MM.1S (cell line): ENCODE results near the gene C4orf51.

Experiments used
- DNase-seq: peaks from one replicate; pipeline ENCODE4 v3.0.0-alpha.2; 2015
- H2AFZ ChIP-seq: fragments of 300-600 bp; sonication (generic); 2 replicates; pipeline ENCODE4 v1.6.0; 2016; ENCODE audit warnings: antibody characterized with exemption, low read length
- H3F3A ChIP-seq: fragments of 300-600 bp; sonication (generic); 2 replicates; pipeline ENCODE4 v1.6.1; 2016; ENCODE audit warnings: mild to moderate bottlenecking, antibody characterized with exemption, low read length, moderate library complexity, mixed read lengths; ENCODE audit not compliant: insufficient read depth
- H3K27ac ChIP-seq: fragments of 300-600 bp; sonication (generic); 2 replicates; pipeline ENCODE4 v1.5.1; 2016; ENCODE audit warnings: mild to moderate bottlenecking, low read length
- H3K27me3 ChIP-seq: fragments of 300-600 bp; sonication (generic); replicated peaks from 2 replicates; pipeline ENCODE4 v1.6.0; 2016; ENCODE audit warnings: low read length; ENCODE audit not compliant: insufficient read depth
- H3K36me3 ChIP-seq: fragments of 300-600 bp; sonication (generic); replicated peaks from 2 replicates; pipeline ENCODE4 v1.6.1; 2016; ENCODE audit warnings: mild to moderate bottlenecking, low read length, mixed read lengths; ENCODE audit not compliant: insufficient read depth
- H3K4me1 ChIP-seq: fragments of 300-600 bp; sonication (generic); 2 replicates; pipeline ENCODE4 v1.6.1; 2016; ENCODE audit warnings: low read length, mixed read lengths
- H3K4me2 ChIP-seq: fragments of 300-600 bp; sonication (generic); 2 replicates; pipeline ENCODE4 v1.6.0; 2016; ENCODE audit warnings: low read depth, low read length
- H3K4me3 ChIP-seq: fragments of 300-600 bp; sonication (generic); 2 replicates; pipeline ENCODE4 v1.5.1; 2016; ENCODE audit warnings: low read length, mixed read lengths
- H3K79me2 ChIP-seq: fragments of 300-600 bp; sonication (generic); 2 replicates; pipeline ENCODE4 v1.6.1; 2016; ENCODE audit warnings: mixed run types, low read length, mixed read lengths
- H3K9ac ChIP-seq: fragments of 300-600 bp; sonication (generic); 2 replicates; pipeline ENCODE4 v1.6.1; 2016; ENCODE audit warnings: low read length, mixed read lengths
- H3K9me2 ChIP-seq: fragments of 300-600 bp; sonication (generic); replicated peaks from 2 replicates; pipeline ENCODE4 v1.6.1; 2016; ENCODE audit warnings: mild to moderate bottlenecking, low read length, mixed read lengths; ENCODE audit not compliant: insufficient read depth
- H3K9me3 ChIP-seq: fragments of 300-600 bp; sonication (generic); replicated peaks from 2 replicates; pipeline ENCODE4 v1.6.1; 2016; ENCODE audit warnings: mild to moderate bottlenecking, low read length, mixed read lengths; ENCODE audit not compliant: insufficient read depth
- H4K20me1 ChIP-seq: fragments of 300-600 bp; sonication (generic); 2 replicates; pipeline ENCODE4 v1.6.1; 2016; ENCODE audit warnings: mild to moderate bottlenecking, low read length, moderate library complexity, mixed read lengths; ENCODE audit not compliant: insufficient read depth
- CTCF ChIP-seq: fragments of 300-600 bp; sonication (generic); IDR thresholded peaks from 2 replicates; pipeline ENCODE4 v1.5.1; 2016; ENCODE audit warnings: antibody characterized with exemption, low read length, mixed read lengths
- EZH2 ChIP-seq: fragments of 300-600 bp; sonication (generic); optimal IDR thresholded peaks from 2 replicates; pipeline ENCODE3; 2017; ENCODE audit warnings: low read depth, mild to moderate bottlenecking, antibody characterized with exemption, low read length, mixed read lengths
- EZH2phosphoT487 ChIP-seq: fragments of 300-600 bp; sonication (generic); IDR thresholded peaks from 2 replicates; pipeline ENCODE4 v1.6.1; 2018; ENCODE audit warnings: antibody characterized with exemption, low read length

The C4orf51 gene

GRCh38 chr4:145760961-145761929 is 81.3 kb downstream of the C4orf51 start:
- Histone ChIP-seq H3K4me3 (no peak overlapping the region), H2AFZ (no peak overlapping the region), H3K4me2 (no peak overlapping the region), H3K9me2 (no peaks in the 10 kb centered on the region), H3K27me3 (no peaks in the 10 kb centered on the region), H3F3A (no peaks in the 10 kb centered on the region), H3K36me3 (no peaks in the 10 kb centered on the region), H3K27ac (no peak overlapping the region), H3K4me1 (no peaks in the 10 kb centered on the region), H3K79me2 (no peaks in the 10 kb centered on the region), H3K9ac (no peak overlapping the region), H4K20me1 (no peaks in the 10 kb centered on the region), H3K9me3 (no peaks in the 10 kb centered on the region)
- TF ChIP-seq EZH2 = no peak
- no peak for TF ChIP-seq CTCF
- no peak for TF ChIP-seq EZH2phosphoT487
- DNase-seq = no peak

- Histone ChIP-seq H3K27me3 (no peaks in the 10 kb centered on the region), H3K4me2 (no peak overlapping the region), H2AFZ (no peak overlapping the region), H3K27ac (no peak overlapping the region), H3K9ac (no peak overlapping the region), H3F3A (no peaks in the 10 kb centered on the region), H3K9me3 (no peaks in the 10 kb centered on the region), H3K4me1 (no peaks in the 10 kb centered on the region), H3K9me2 (no peaks in the 10 kb centered on the region), H4K20me1 (no peaks in the 10 kb centered on the region), H3K4me3 (no peak overlapping the region), H3K36me3 (no peaks in the 10 kb centered on the region), H3K79me2 (no peaks in the 10 kb centered on the region)
- TF ChIP-seq EZH2 = no peak
- TF ChIP-seq CTCF = no peak
- no peak for TF ChIP-seq EZH2phosphoT487
- no peak for DNase-seq
These were observed 82.8 kb downstream of the C4orf51 start for GRCh38 chr4:145762719-145763118.

DNA sequence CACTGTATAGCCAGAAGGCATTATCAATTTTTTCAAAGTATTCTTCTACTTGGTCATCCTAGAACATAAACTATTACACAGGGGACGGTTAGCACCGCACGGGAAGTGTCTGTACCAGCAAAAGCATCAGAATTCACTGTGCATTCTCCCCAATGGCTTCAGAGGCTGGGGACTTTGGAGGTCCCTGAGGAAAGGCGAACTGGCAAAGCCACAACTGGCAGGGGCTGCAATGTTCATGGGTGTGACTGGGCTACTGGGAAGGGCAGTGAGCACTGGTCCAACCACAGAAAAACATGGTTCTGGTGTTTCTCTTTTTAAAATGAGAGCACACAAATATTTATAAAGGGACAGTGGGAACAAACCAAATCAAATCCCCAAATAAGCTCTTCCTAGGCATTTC is 83.5 kb downstream of the C4orf51 start:
- no peaks in the 10 kb centered on the region for H3K36me3 ChIP-seq
- no peaks in the 10 kb centered on the region for H3K4me1 ChIP-seq
- H3K27me3 ChIP-seq = no peaks in the 10 kb centered on the region
- H3K4me3 ChIP-seq = no peak overlapping the region
- H3K79me2 ChIP-seq = no peaks in the 10 kb centered on the region
- no peak overlapping the region for H3K4me2 ChIP-seq
- H3K9ac ChIP-seq = no peak overlapping the region
- no peak for TF ChIP-seq CTCF
- no peak for TF ChIP-seq EZH2
- no peak for TF ChIP-seq EZH2phosphoT487
- H3K27ac ChIP-seq = no peak overlapping the region
- no peak for DNase-seq
- H4K20me1 ChIP-seq = no peaks in the 10 kb centered on the region
- no peaks in the 10 kb centered on the region for H3K9me2 ChIP-seq
- H3F3A ChIP-seq = no peaks in the 10 kb centered on the region
- H3K9me3 ChIP-seq = no peaks in the 10 kb centered on the region
- no peak overlapping the region for H2AFZ ChIP-seq
